ENCODE data around the gene CCT2.

The CCT2 gene

DNA sequence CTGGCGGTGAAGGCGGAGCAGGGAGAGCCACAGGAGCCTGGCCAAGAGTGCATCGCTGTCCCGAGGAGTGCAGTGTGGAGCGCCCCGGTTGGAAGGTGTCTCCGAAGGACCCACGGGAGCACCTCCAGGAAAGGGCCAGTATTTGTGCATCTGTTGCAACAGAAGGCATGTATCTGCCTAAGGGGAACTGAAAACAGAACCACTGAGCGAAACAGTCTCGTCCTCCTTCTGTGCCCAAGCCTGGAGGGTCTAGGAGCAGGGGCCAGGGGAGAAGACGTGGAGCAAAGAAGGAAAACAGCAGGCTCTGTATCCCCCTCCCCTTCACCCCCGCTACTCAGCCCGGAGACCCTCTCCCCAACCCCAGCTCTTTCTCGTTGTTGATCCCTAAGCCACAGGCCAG lies 30.8 kb downstream of the CCT2 start:
- no peak for DNase-seq (ENCODE audit: extremely low read depth, insufficient read length)
- Histone ChIP-seq H3K27me3 (replicated peaks; ENCODE audit: control insufficient read depth, insufficient read depth, low read length) (no peaks in the 10 kb centered on the region; the same call in 1 of the 2 replicates), H3K36me3 (ENCODE audit: control insufficient read depth, insufficient read depth, low read length) (no peaks in the 10 kb centered on the region), H3K4me3 (replicated peaks; ENCODE audit: low read depth, low read length) (no peak overlapping the region)
- no peak for TF ChIP-seq CTCF (IDR thresholded peaks at IDR 0.05; ENCODE audit: insufficient read depth, low read length, poor library complexity, severe bottlenecking)

- no peak for DNase-seq (ENCODE audit: extremely low read depth, insufficient read length)
- no peak for TF ChIP-seq CTCF (IDR thresholded peaks at IDR 0.05; ENCODE audit: insufficient read depth, low read length, poor library complexity, severe bottlenecking)
These were observed 33.8 kb downstream of the CCT2 start for GRCh38 chr12:69619050-69619449.

DNA sequence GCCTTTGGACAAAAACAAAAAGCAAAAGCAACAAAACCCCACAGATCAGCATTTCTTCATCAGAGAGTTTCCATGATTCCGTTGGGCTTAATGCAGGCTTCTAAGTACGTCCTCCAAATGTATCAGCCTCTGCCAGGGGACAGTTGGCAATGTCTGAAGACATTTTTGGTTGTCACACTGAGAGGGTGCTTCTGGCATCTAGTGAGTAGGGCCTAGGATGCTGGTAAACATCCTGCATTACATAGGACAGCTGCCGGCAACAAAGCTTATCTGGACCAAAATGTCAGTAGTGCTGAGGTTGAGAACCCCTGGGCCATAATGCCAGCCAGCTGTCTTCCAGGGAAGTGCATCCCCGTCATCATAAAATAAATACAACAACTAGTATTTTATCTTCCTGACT lies 34.8 kb downstream of the CCT2 start:
- H3K4me3 ChIP-seq (replicated peaks; ENCODE audit: low read depth, low read length): no peak overlapping the region
- DNase-seq (ENCODE audit: extremely low read depth, insufficient read length): no peak
- no peaks in the 10 kb centered on the region; the same call in 1 of the 2 replicates for H3K27me3 ChIP-seq (replicated peaks; ENCODE audit: control insufficient read depth, insufficient read depth, low read length)
- no peaks in the 10 kb centered on the region for H3K36me3 ChIP-seq (ENCODE audit: control insufficient read depth, insufficient read depth, low read length)
- no peak for TF ChIP-seq CTCF (IDR thresholded peaks at IDR 0.05; ENCODE audit: insufficient read depth, low read length, poor library complexity, severe bottlenecking)

More at GRCh38 chr12:69619050-69619449, 33.8 kb downstream of the CCT2 start:
- no peaks in the 10 kb centered on the region for H3K36me3 ChIP-seq (ENCODE audit: control insufficient read depth, insufficient read depth, low read length)
- H3K4me3 ChIP-seq (replicated peaks; ENCODE audit: low read depth, low read length): no peak overlapping the region
- H3K27me3 ChIP-seq (replicated peaks; ENCODE audit: control insufficient read depth, insufficient read depth, low read length): no peaks in the 10 kb centered on the region; the same call in 1 of the 2 replicates

DNA sequence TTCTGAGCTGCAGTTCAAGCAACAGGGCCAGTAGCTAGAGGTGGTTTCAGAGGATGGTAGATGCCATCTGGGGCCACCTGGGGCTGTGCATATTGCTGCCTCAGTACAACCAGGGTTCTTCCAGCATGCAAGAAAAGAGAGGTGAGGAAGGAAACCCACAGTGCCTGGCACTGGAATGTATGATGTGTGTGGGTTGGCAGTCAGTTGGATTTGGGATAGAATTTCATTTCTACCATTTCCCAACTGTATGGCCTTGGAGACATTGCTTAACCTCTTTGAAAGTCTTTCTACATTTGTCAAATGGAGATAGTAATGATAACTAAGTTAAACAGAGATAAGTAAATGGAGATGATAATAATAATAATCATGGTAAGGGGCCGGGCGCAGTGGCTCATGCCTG lies 35.7 kb downstream of the CCT2 start:
- no peak overlapping the region for H3K4me3 ChIP-seq (replicated peaks; ENCODE audit: low read depth, low read length)
- no peaks in the 10 kb centered on the region for H3K36me3 ChIP-seq (ENCODE audit: control insufficient read depth, insufficient read depth, low read length)
- no peak for DNase-seq (ENCODE audit: extremely low read depth, insufficient read length)
- TF ChIP-seq CTCF (IDR thresholded peaks at IDR 0.05; ENCODE audit: insufficient read depth, low read length, poor library complexity, severe bottlenecking): no peak
- H3K27me3 ChIP-seq (replicated peaks; ENCODE audit: control insufficient read depth, insufficient read depth, low read length): no peaks in the 10 kb centered on the region; the same call in 1 of the 2 replicates

DNA sequence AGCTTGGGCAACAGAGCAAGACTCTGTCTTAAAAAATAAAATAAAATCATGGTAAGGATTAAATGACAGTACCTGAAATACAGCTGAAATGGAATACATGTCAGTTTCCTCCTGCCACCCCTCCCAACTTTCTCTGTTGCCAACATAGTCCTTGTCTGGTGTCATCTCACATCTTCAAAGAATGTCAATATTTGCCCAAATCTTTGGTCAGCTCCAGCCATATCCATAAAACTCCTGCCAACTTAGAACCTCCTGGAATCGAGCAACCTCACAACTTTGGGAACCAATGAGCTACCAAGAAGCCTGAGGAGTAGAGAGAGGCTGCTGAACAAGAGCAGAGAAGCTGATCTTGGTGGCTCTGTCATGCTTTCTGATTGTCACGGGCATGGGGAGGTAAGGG lies 36.3 kb downstream of the CCT2 start:
- no peaks in the 10 kb centered on the region; the same call in 1 of the 2 replicates for H3K27me3 ChIP-seq (replicated peaks; ENCODE audit: control insufficient read depth, insufficient read depth, low read length)
- no peak for DNase-seq (ENCODE audit: extremely low read depth, insufficient read length)
- H3K36me3 ChIP-seq (ENCODE audit: control insufficient read depth, insufficient read depth, low read length): no peaks in the 10 kb centered on the region
- H3K4me3 ChIP-seq (replicated peaks; ENCODE audit: low read depth, low read length): no peak overlapping the region
- TF ChIP-seq CTCF (IDR thresholded peaks at IDR 0.05; ENCODE audit: insufficient read depth, low read length, poor library complexity, severe bottlenecking): no peak

DNA sequence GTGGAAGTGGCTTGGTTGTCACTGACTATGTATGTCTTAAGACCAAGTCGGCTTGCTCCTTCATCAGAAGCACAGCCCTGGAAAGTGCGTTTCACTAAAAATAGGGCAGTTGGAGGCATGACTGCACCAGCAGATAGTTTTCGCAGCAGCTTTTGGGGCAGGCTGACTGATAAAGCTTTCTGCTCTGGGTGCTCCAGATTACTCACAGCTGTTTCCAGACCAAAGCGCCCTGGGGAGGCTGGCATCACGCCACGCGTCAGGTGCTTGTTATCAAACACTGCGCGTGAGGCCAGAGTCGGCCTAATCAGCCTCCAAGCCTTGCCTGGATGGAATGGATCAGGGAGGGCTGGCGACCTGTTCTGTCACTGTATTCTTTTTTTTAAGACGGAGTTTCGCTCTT lies 38.7 kb downstream of the CCT2 start:
- H3K27me3 ChIP-seq (replicated peaks; ENCODE audit: control insufficient read depth, insufficient read depth, low read length): no peaks in the 10 kb centered on the region; the same call in 1 of the 2 replicates
- no peak for DNase-seq (ENCODE audit: extremely low read depth, insufficient read length)
- H3K36me3 ChIP-seq (ENCODE audit: control insufficient read depth, insufficient read depth, low read length): no peaks in the 10 kb centered on the region
- H3K4me3 ChIP-seq (replicated peaks; ENCODE audit: low read depth, low read length): no peak overlapping the region
- TF ChIP-seq CTCF (IDR thresholded peaks at IDR 0.05; ENCODE audit: insufficient read depth, low read length, poor library complexity, severe bottlenecking): no peak
